NAMALWA (cell line): ENCODE results near the gene OTULIN.

Source experiments
- DNase-seq: peaks from one replicate; pipeline ENCODE4 v3.0.0-alpha.2; 2015; ENCODE audit warnings: low spot score

Gene OTULIN

DNA sequence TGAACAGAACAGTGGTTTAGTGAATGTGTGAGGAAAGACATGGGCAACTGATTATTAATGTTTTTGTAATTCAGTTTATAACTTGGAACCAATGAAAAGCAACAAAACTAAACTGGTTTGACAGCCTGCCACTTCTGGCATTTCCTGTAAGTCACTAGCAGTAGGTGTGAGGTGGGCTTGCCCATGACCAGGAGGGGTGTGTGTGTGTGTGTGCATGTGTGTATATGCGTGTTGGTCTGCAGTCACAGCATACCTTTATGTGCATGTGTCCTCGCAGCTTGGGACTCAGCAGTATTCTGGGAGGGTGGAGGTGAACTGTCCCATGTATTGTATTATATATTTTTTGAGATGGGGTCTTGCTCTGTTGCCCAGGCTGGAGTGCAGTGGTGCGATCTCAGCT is 32.3 kb downstream of the OTULIN start:
- no peak for DNase-seq

DNA sequence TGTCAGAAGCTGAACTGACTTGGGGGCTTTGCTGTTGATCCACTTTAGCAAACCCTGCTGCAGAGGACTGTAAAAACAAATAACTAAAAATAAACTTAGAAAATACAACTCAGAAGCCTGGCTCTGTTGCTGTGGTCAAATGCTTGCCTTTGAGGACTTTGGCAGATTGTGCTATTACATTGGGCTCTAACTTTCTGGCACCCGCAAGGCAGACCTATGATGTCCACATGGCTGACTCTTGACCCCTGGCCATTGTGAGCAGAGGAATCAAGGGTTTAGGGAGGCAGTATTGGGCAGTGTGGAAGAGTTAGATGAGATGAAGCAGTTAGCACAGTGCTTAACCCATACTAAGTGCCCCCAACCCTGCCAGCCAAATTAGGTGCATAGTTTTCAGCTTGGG is 34.0 kb downstream of the OTULIN start:
- DNase-seq = no peak

DNA sequence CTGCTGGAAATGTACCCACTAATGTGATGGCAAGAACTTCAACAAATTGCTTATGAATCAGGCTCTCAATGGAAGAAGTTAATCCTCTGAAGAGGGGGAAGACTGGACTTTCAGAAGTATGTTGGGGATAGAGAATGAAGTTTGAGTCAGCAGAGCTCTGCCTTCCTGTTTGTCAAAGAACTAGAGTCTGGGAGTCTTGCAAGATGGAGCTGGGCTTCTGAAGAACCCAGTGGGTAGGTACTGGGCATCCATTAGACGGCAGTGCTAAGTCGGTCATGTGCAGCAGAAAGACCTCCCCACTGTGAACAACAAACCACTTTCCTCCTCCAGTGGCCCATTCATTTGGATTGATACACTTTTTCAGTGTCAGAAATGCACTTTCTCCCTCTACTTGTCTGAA is 34.6 kb downstream of the OTULIN start:
- DNase-seq = no peak

DNA sequence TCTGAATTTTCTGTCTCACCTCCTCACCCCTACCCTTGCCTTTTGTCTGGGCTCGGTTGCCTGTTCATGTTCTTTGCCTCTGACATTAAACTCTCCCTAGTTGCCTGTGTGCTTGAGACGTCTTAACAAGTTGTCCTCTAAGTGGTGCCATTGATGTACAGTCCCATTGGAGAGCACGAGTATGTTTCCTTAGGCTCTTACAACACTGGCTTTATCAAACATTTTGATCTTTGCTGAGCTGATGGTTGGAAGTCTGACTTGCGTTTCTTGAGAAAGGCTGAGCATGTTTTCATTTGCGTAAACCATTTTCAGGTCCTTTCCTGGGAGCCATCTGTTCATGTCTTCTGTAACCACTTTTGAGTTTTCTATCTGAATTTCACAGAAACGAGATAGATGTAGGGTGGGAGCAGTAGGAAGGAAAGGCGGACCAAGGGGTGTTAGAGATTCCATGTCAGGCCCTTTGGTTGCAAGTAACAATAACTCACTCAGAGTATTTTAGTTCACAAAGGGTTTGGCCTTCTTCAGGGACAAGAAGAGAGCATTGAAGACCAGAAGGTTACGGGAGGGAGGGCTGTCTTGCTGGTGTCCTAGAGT is 35.4 kb downstream of the OTULIN start:
- DNase-seq = no peak

DNA sequence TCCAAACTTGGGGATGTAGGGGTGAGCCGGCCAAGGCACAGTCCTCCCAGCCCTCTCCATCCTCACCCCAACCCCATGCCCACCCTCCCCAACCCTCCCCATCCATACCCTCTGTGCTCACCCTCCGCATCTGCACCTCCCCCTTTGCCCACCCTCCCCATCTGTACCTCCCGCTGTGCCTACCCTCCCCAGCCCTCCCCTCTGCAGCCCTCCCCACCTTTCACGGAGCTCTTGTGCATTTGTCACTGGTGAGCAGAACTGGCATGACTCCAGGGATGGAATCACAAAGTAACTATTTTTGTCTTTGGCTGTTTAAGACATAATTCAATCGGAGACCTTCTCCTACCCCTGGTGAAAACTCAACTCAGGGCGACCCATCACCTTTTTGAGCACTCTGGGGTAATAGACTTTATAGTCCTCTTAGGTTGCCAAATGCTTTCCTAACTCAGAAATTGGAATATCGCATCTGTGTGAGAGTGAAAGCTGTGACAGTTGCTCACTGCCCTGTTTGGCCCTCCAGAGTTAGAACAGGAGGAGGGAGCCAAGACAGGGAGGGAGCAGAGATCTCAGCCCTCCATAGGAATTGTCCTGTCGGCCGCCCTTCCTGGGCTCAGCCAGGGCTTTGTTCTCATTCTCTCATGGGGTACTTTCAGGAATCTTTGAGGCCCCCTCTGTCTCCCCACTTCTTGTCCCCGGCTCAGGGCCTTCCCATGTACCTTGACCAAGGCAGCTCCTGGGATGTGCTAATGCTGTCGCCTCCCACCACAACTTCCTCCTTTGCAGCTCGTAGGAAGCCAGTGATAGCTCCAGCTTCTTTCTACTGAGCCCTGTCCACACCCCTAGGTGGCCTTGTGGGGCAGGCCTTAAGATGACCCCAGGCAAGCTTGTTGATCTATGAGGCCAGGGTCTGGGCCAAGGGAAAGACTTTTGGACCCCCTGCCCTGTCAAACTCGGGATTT is 36.2 kb downstream of the OTULIN start:
- DNase-seq = no peak

DNA sequence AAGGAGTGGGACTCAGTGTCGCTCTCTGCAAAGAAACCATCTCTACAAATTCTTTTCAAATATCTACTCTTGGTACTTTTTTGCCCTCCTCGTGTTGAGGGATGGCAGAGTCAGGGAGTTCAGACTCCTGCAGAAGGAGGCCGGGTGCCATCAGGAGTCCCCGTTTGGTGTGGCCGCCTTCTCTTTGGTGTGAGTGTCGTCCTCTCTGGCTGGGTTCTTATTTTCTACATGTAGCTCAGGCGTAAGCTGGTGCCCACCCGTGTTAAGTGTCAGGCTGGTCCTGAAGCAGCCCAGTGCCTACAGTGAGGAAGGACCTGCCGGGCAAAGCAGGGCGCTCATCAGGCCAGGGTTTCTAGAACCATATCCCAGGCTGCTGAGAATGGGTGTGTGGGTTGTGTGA is 37.0 kb downstream of the OTULIN start:
- DNase-seq = no peak

DNA sequence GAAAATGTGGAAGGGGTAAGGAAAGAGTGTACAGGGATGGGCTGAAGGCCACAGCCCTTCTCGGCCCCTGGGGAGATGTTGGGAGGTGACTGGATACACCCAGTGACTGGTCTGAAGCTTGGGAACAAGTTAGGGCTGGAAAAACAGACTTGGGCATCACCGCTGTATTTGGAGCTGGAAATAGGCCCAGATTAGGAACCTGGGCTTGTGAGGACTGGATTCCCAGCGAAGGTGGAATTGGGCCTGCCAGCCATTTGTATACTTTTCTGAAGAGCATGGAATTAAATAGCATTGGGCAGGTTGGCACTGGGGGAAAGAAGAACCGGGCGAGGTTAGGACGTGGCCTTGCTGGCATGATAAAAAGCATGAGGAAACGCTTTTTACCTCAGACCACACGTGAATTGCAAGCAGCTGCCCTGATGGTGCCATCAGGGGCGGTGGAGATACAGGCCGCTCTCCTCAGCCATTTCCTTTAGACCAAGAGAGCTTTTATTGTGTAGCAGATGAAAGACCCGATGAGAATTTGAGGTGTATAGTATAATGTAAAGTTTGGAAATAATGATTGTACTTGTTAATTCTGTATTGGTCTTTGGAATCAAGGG is 37.8 kb downstream of the OTULIN start:
- DNase-seq = no peak

DNA sequence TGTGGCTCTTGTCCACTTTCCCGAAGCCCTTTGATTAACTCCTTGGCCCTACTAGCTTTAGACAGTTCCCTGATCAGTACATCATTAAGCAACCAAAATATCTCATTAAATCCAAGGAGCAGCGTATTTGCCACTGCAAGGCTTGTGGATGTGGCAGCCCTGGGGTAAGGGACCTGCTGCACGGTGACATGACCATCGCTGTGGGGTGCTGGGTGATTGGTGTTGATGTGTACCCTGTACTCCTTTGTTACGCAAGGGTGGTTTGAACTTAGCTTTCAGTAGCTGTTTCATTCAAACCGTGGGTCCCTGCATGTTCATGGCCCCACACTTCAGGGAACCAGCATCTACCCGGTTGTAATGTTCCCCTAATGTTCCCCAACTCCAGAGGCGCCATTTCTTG is 41.0 kb downstream of the OTULIN start:
- DNase-seq = no peak

DNA sequence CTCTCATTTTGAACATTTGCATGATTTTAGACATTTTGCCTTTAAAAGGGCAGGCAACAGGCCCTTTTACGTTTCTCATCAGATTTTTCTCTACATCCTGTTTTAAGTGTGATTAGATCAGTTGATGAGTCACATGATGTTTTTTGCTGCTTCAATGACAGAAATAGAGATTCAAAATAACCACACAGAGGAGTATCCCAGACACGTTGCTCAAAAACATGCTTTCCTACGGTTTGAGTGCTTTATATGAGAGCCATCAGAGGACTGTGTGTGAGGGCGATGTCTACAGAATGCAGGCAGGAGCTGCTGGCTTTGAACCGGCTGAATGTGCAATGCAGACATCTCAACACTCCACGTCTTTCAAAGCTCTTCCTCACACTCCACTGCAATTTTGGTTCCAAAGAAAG is 42.1 kb downstream of the OTULIN start:
- no peak for DNase-seq

DNA sequence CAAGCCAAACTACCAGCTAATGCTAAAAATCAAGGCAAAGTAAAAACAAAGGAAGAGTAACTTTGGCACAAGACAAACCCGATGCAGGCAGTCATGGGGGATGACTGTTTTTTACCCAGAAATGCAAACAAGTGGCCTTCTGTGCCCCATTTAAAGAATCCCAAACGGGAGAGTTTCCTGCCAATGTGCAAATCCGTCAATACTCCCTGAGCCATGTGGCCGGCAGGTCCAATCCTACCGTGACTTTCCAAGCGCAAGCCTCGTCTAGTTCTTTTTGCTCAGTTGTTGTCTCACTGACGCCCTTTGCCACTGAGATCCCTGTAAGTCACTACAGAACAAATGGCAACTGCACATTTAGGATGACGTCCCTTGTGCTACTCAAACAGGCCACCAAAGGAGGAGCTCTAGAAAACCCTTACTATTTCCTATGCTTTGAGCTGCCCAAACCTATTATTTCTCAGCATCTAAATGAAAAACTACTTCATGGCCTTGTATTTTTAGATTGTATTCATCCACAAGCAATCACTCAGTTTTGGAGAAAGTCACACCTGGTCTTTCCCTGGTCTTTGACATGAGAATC is 43.4 kb downstream of the OTULIN start:
- no peak for DNase-seq

DNA sequence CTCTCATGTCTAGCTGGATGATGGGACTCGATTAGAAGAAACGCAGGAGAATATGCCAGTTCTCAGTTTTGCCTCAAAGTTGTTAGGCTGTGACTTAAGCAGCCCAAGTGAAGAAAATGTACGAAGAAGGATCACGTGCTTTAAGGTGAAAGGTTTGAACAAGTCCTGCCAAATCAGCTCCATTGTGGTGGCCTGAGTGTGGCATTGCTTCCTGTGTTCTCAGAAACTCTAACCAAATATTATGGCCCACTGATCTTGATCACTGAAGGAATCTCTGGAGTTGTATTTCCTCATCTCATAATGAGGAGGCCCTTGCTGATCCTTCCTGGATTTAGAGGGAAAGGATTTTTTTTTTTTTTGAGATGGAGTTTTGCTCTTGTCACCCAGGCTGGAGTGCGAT is 44.0 kb downstream of the OTULIN start:
- DNase-seq = no peak

DNA sequence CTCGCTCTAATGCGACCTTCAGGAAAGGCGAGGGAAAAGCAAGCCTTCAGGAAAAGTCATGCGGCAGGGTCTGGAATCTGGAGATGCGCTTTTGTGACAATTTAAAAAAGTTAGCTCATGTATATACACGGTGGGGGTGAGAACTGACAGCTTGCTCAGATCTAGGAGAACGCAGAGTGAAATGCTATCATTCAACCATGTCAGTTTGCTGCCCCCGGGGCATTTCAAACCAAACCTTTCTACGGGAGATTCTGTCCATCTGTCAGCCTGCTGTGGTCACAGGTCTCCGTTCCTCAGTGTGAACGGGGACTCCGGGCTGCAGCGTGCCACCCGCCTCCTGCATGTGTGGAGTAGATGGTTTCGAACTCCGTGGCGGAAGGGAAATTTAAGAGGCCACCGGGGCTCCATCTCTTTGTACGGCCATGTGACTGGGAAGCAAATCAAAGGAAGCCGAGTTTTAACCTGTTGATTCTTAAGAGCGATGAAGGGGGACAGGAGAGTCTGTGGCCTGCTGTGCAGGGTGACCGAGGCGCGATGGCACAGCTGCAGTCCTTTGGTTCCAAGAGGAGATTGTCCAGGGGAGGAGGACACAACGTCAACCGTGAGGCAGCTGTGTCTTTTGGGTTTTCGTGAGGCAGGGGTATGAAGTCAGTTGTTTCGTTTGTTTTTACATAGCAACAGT is 45.9 kb downstream of the OTULIN start:
- no peak for DNase-seq

DNA sequence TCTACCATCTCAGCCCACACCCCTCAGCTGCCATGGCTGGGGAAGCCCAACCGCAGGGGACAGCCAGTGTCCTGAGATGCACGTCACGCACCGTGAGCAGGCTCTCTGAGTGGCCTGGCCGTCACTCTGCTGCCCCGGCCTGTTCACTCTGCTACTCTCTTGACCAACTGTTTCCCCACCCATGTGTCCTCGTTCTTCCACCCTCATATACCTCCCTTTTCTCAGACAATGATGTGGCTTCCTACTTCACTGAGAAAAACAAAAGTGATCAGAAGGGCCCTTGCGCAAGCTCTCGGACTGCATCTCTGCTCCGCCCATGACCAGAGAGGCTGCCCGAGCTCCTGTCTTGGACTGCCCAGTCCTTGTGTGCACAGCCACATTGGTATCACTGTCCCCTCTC is 47.6 kb downstream of the OTULIN start:
- no peak for DNase-seq

DNA sequence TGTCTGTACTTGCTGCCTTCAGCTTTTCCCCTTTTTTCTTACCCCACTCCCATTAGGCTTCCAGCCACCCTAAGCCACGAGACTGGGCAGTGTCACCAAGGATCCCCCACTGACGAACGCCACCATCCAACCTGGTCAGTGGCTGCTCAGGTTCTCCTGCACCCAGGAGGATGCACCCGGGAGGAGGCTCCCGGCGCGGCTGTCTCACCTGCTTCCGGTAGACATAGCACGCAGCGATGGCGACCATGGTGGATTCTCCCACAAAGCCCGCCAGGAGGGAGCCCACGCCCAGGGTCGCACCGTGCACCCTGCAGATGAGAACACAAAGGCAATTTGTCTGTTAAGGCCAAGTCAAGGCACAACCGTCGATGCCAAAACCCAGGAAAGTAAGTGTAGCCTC is 48.1 kb downstream of the OTULIN start:
- DNase-seq = no peak

DNA sequence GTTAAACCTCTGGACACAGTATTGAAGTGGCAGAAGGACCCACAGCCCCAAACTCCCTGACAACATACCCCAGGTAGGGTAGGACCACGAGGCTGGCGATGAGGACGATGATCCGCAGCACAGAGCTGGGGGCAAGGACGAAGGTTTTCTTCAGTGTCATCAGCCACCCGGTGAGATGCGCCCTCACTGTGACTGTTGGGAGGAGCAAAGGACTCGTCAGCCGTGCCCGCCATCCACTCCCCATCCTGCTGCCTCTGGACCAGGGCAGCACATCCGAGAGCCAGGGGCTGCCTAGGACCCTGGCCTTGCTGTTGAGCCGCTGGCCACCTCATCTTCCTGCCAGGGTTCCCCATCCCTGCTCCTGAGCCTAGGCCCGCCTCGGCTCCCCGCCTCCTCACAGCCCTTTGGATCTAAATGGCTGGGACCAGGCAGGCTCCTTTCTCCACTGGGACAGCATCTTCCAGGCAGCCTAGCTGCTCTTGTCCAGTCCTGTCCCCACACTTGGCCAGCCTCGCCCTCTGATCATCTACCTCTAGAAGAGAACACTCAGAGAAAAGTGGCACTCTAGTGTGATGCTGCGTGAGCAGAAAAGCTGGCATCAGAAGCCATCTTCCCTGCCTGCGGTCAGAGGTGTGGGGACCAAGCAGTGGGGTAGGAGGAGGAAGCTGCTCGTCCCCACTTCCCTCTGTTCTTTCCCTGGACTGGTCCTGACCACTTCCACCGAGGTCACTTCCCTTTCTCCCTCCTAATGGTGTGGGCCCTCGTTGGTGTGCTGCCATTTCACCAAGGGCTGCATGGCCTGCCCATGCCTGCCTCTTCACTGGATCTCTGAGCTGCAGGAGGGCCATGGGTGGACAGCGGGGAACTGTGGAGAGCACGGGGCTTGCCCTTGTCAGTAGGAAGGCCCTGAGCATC is 49.2 kb downstream of the OTULIN start:
- no peak for DNase-seq

DNA sequence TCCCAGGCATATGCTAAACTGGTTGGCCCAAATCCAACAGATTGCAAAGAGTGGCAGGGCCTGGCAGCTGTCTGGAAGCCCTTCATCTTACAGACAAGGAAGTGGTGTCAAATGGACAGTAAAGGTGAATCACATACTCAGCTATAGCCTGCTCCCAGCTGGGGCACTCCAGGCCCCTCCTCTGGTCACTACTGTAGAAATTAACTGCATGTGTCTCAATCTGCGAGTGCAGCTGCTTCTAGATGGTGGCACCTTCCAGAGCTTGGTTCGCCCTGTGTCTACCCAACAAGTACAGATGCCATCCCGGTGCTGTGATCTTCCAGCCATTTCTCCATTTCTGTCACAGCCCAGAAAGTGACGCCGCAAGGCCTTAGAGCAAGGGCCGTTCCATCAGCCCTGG is 50.2 kb downstream of the OTULIN start:
- DNase-seq = no peak

DNA sequence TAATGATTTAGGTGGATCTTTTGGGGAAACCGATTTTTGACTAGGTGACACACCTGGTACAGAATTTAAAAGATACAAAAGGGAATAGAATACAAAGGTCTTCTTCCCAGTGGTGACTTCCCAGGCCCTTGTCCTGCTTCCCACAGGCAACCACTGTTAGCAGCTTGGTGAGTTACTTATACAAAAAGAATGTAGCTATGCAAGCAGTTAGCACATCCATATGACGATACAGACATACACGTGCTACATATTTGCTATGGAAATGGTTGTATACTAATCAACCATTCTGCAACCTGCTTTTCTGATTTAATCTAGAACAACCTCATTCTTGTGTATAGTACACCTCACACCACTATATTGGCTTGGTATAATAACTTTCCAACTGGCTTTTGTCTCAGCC is 51.0 kb downstream of the OTULIN start:
- no peak for DNase-seq

DNA sequence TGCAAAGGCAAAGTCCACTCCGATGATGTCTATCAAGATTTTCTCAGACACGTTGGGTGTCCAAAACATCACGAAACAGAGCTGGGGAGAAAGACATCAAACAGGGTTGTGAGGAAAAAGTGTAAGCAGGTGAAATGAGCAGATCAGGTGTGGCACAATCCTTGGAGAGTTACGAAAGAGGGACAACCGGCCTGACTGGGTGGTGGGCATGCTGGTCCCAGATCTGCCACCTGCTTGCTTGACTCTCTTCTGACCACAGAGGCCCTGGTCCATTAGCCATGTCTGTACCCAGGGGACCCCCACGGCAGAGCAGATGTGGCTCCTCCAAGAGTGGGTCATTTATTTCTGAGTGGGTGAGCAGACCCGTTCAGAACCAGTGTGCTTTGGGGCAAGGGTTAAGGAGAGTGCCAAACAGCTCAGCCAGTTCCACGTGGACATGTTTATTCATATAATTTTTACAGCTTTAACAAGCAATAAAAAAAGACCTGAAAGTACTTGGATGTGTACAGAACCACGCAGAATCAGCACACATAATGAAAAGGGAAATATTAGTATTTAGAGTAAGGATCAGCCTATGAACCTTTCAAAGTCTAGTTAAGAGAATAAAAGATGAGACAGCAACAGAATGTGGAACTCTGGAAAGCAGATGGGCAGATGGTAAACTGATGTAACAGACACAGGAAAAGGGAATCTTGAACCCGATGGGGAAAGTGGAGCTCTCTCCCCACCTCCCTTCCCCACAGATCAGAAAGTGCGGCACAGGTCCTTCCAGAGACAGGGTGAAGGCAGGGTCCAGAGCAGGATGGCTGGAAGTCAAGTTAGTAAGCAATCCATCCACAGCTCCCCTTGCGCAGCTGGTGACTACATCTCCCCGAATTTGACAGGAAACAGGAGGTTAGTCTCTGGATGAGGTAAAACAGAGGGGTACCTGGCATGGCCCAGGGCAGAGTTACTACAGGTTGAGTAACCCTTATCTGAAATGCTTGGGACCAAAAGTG is 52.5 kb downstream of the OTULIN start:
- DNase-seq = no peak

DNA sequence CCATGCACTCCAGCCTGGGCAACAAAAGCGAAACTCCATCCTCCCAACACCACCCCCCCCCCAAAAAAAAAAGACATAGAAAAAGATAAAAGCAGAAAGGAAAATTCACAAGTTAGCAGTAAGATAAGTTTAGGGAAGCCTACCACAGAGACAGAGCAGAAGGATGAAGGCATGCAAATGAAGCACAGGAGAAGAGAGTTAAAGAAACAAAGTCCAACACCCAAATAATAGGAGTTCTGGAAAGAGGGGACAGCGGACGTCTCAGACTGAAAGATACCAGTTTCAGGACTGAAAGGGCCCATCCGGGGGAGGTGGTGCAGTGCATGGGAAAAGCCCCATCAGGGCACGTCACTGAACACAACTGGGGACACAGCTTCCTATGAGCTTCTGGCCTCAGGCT is 54.3 kb downstream of the OTULIN start:
- no peak for DNase-seq
